PFSK-1 (cell line): ENCODE data around the gene AP5Z1.

Experiments used
- POLR2AphosphoS5 ChIP-seq: IDR thresholded peaks from 2 replicates; pipeline ENCODE4 v1.6.1; 2012; ENCODE audit warnings: low read depth, mild to moderate bottlenecking, control low read depth, low read length, moderate library complexity
- SIN3A ChIP-seq: IDR thresholded peaks from 2 replicates; pipeline ENCODE4 v1.6.1; 2012; ENCODE audit warnings: mild to moderate bottlenecking, low read length, moderate library complexity, borderline replicate concordance; ENCODE audit not compliant: insufficient read depth
- TAF1 ChIP-seq: IDR thresholded peaks from 2 replicates; pipeline ENCODE4 v1.6.1; 2012; ENCODE audit warnings: low read length, control low read depth, borderline replicate concordance; ENCODE audit not compliant: insufficient read depth
- TF ChIP-seq, protein P1 (sequence below), 2 experiments: IDR thresholded peaks; 2 replicates each; pipeline versions ENCODE4 v1.6.1 to v1.8.0; 2011 to 2012; ENCODE audit warnings: low read depth in 2 of 2, low read length in 2 of 2, control low read depth in 1 of 2, inconsistent platforms in 1 of 2, mild to moderate bottlenecking in 1 of 2, moderate library complexity in 1 of 2; ENCODE audit not compliant: insufficient read depth in 1 of 2

DNA sequence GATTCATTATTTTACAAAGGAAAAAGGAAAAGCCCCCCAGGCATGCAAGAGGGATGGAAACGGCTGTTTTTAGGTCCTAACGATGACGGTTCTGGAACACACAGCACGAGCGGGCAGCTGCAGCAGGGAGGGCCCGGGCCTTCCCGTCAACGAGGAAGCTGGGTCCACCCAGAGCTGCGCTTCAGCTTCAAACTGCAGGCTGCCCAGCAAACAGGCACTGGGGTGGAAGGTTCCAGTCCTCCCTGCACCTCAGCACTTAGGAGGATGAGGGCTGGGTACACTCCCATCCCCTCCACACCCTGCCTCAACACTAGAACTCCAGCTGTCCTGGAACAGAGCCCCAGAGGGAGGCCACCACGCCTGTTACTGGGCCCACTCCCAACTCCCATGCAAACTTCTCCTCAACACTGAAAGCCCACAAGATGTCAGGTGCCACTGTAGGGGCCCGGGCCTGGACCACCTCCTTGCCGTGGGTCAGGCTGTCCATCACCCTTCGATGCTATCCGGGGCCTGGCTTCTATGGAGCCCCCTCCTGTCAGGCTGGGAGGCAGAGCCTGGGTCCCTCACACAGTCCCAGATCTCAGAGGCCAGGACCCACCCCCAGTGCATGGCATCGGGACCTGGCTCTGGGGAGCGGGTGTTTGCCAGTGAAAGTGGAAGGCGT, 53.4 kb downstream of the AP5Z1 start:
- TF ChIP-seq POLR2AphosphoS5 = no peak
- TF ChIP-seq, protein P1, sequence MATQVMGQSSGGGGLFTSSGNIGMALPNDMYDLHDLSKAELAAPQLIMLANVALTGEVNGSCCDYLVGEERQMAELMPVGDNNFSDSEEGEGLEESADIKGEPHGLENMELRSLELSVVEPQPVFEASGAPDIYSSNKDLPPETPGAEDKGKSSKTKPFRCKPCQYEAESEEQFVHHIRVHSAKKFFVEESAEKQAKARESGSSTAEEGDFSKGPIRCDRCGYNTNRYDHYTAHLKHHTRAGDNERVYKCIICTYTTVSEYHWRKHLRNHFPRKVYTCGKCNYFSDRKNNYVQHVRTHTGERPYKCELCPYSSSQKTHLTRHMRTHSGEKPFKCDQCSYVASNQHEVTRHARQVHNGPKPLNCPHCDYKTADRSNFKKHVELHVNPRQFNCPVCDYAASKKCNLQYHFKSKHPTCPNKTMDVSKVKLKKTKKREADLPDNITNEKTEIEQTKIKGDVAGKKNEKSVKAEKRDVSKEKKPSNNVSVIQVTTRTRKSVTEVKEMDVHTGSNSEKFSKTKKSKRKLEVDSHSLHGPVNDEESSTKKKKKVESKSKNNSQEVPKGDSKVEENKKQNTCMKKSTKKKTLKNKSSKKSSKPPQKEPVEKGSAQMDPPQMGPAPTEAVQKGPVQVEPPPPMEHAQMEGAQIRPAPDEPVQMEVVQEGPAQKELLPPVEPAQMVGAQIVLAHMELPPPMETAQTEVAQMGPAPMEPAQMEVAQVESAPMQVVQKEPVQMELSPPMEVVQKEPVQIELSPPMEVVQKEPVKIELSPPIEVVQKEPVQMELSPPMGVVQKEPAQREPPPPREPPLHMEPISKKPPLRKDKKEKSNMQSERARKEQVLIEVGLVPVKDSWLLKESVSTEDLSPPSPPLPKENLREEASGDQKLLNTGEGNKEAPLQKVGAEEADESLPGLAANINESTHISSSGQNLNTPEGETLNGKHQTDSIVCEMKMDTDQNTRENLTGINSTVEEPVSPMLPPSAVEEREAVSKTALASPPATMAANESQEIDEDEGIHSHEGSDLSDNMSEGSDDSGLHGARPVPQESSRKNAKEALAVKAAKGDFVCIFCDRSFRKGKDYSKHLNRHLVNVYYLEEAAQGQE (IDR thresholded peaks at IDR 0.05; ENCODE audit: insufficient read depth in 1 of 2, low read depth in 2 of 2, low read length in 2 of 2) = no peak
- no peak for TF ChIP-seq TAF1
- TF ChIP-seq SIN3A = no peak
